ENCODE measurements around the gene OR4D9.
A peak's percentile ranks its signal among the peaks of the same experiment; 100 is the strongest.
"Not testable (repeated sequence)": the region's sequence is repeated elsewhere in the genome, so short reads cannot be mapped to it uniquely, and the experiment has no call there.

OR4D9 gene

DNA sequence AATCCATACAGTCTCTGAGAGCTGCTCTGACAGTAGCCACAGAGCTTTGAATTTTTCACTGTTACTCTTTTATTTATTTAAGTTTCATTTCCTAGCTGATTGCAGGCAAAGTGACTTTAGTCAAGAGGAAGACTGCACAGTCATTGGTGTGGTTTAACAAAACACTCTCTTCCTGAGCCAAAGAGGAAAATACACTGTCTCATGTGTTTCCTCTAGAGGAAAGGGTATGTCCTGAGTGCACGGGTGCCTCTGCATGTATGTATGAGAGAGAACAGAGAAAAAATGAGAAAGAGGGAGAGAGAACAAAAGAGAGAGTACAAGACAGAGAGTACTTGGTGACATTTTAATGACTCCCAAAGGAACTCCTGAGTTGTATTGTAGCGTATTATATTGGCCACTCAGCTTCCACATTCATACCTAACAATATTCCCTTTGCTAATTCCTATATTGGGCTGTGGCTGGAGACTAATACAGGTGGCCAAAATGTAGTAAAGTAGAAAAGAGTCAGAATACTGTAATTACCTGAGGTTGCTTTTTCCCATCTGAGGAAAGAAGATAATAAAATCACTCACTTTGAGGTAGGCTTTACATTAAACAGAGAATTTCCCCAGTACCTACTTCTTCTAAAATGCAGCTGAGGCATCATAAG is at the start of gene OR4D9:
Gene OR4D9, plus strand, starts transcription at position 599 of the 649 bp plus-strand sequence. CDS start 3,374 bp downstream, outside the sequence.
- no peak for DNase-seq (ENCODE audit: low read depth)

DNA sequence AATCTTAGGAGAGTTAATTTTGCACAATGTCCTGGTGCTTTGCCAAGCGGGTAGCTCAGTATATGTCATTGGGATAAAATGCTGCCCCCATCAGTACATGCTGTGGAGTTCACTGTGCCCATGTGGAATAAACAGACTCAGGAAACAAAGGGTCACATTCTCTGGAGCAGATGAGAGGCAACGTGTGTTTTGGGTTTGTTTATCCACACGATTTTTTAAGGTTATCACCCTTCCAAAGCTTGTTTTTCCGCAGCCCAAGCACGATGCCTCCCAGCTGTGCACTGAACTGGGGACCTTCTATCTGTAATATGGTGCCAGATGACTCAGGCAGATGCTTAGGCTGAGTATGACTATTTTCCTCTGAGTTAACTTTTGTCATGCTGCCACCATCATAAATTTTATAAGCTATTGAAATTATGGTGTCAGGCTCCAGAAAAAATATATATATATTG is 48.1 kb upstream of the OR4D9 start:
- no peak for DNase-seq (ENCODE audit: low read depth)

DNA sequence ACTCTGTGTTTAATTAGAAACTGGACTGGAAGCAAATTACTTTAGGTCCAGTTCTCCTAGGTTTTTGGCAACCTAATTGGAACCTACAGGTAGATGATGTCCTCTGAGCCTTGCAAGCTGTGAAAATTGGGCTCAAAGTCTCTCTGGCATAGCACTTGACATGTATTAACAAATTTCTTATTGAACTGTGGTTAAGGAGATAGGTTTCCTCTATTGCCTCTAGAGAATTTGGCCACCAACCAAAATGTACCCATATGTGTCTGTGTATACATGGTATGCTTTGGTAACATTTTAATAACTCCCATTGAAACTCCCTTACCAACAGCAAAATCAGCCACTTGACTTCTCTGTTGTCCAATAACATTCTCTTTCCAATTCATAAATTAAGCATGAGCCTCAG is 38.3 kb upstream of the OR4D9 start, which contains the start of gene OR4D10:
Gene OR4D10, plus strand, starts transcription at position 301 of the 400 bp plus-strand sequence. CDS start 4,115 bp downstream, outside the sequence.
- no peak for DNase-seq (ENCODE audit: low read depth)

DNA sequence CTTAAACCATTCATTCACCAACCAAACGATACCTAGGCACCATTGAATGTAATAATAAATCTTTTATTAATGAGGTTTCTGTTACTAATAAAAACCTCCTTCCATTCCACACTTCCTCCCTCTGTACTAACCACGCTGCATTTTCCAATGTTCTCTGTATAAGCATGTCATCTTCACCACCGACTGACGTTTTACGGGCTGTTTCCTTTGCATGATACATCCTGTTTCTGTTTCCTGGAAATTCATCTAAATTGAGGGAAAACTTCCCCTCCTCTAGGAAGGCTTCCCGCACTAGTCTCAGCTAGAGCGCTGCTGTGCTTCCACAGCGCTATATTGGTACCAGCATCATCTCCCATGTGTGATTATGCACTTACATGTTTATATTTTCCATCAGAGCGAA is 36.2 kb upstream of the OR4D9 start:
- no peak for DNase-seq (ENCODE audit: low read depth)

DNA sequence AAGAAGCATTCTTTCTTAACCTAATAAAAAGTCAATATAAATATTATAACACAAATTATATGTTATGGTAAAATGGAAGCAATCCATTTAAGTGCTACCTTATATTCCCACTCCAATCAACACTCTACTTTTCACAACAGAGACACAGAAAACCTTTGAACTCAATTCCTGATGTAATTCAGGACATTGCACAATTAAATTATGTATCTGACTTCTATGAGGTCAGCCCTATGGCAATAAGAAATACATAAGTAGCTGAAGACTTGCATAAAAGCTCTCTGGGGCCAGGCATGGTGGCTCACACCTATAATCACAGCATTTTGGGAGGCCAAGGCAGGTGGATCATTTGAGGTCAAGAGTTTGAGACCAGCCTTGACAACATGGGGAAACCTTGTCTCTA is 31.4 kb upstream of the OR4D9 start:
- no peak for DNase-seq (ENCODE audit: low read depth)

DNA sequence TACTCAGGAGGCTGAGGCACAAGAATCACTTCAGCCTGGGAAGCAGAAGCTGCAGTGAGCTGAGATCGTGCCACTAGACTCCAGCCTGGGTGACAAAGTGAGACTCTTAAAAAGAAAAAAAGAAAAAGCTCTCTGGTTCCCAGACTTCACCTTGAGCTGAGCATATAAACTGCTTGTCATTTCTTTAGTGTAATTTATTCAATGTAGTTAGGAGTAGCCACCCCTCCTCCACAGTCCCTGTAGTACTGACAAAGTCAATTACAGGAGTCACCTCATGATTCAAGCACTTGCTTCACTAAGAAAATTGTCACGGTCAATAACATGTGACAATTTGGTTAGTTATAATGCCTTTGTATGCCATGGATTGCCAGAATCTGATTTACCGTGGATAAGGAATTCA is 31.0 kb upstream of the OR4D9 start:
- DNase-seq (ENCODE audit: low read depth): no peak

DNA sequence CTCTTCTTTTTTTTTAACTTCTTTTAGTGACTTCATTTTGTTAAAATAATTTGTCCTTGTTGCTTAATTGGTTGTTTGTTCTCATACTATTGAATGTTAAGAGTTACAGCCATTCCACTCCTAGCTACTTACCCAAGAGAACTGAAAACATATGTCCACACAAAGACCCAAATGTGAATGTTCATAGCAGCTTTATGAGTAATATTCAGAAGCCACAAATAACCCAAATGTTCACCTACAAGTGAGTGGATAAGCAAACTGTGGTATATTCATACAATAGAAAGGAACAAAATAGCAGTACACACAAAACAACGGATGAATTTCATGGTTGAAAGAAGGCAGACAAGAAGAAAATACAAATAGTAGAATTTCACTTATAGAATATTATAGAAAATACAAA is 9.4 kb upstream of the OR4D9 start:
- DNase-seq (ENCODE audit: low read depth): no peak

DNA sequence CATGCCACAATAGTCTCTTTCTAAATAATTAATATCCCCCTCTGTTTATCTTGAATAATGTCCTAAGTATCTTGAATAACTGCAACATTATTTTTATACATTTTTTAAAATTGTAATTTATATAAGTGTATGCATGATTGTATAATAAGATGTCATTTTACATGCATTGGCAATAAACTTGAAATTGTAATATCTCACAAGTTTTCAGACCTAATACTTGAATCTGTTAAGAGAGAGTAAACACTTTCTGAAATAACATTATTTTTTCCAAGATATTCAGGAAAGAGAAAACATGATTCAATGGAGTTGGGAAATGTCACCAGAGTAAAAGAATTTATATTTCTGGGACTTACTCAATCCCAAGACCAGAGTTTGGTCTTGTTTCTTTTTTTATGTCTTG is 8.1 kb upstream of the OR4D9 start, which contains the start of gene OR4D11:
Gene OR4D11, plus strand, starts transcription at position 301 of the 400 bp plus-strand sequence. Its CDS starts 0 bp downstream, at position 301.
- no peak for DNase-seq (ENCODE audit: low read depth)

DNA sequence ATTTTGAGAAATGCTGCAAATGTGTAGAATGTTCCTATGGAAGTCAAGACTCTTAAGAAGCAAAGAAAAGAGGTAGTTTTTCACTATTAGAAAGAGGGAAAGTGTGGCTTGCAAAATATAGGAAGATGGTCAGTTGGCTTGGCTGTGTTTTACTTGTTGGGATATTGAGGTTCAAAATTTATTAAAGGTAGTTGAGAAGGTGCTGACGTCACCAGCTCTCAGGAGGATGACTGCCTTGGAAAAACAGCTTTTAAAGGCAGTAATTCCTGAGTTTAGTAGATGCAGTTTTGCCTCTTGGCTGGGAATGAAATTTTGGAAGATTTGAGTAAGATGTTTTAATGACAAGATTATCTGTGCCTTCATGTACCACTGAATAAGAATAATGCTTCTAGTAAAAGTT is 336 bp downstream of the OR4D9 start:
- DNase-seq (ENCODE audit: low read depth): no peak

DNA sequence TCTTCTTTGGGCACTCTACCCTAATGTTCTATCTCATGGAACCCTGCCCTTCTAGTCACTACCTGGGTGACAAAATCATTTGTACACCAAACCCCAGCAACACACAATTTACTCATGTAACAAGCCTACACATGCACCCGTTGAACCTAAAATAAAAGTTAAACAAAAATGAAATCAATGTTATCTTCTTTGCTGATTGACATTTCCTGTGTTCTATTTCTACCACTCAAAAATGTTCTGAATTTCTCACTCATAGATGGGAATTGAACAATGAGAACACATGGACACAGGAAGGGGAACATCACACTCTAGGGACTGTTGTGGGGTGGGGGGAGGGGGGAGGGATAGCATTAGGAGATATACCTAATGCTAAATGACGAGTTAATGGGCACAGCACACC is 8.8 kb downstream of the OR4D9 start:
- not testable (repeated sequence) for DNase-seq (ENCODE audit: low read depth)

DNA sequence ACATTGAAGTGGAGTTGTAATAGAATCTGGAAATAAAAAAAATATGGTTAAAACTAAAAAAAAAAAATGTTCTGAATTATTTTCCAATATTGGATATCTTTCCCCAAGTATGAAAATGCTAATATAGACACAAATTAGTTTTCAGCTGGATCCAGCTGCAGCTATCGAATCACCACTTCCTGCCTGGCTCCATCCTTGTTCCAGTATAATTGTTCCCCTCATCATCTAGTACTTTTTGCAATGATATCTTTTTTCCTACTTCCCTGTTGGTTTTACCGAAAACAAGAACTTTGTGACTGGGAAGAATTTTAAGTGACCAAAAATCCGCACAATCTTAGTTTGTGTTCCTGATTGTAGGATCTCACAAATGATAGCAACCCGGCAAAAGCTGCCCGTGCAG is 9.4 kb downstream of the OR4D9 start:
- DNase-seq (ENCODE audit: low read depth): no peak

DNA sequence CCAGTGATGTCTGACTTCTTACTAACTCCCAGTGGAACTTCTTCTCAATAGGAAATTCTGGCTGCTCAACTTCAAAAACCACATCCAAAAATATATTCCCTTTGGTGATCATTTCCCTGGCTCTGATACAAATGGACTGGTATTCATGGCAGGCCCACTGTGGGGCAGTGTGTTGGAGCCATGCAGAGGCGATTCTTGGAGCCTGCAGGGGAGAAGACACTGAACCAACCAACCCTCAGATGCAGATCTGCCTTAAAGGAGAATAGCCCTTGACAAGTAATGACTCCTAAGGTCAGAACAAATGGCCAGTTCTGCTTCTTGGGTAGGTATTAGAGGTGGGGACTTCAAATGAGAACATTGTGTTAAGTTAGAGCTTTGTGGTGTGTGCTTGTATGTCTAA is 12.2 kb downstream of the OR4D9 start:
- no peak for DNase-seq (ENCODE audit: low read depth)

DNA sequence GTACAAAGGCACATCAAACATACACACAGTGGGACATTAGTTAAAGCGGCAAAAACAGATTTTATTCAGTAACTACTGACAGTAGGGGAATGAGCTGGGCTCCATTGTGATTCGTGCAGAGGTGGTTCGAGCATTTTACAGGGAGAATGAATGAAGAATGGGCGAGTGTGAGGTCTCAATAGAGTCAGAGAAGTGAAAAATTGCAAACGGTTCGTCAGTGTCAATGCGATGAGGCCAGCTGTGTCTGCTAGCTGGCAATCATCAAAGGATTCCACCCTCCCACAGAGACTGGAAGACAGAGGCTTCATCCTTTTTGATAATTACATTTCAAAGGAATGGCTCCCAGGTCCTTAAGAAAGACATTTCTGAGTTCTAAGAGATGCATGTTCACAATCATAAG is 17.4 kb downstream of the OR4D9 start:
- no peak for DNase-seq (ENCODE audit: low read depth)

DNA sequence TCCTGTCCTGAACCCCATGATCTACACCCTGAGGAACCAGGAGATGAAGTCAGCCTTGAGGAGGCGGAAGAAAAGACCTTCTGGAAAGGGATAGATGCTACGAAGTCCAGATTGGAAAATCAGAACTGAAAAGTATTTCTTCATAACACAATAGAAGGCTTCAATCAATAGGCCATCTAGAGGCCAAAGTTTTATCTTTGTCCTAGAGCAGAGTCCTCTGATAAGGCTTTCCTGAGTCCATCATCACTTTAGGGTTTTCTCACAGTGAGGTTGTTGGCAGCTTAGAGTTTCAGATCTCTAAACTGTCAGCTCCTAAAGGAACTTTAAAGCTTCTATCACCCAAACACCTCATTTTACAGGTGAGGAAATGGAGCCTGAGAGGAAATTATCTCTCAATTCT is 21.3 kb downstream of the OR4D9 start:
- no peak for DNase-seq (ENCODE audit: low read depth)

DNA sequence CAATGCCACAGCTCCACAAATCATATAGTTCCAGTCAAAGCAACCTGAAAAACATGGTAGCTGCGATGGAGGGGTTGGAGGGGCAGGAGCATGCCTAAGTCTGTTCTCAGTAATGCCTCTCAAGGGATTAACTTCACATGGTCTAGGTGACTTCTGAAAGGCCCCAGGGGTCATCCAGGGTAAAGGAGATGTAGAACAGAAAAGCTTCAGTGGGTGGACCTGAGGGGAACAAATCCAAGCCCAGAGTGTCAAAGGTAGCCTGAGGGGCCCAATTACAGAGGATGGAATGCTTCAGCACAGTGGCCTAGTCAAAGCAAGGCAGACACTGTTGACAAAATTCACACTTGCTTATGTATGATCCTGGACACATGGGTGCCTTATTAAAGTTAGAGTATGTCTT is 23.3 kb downstream of the OR4D9 start:
- DNase-seq (ENCODE audit: low read depth): no peak

DNA sequence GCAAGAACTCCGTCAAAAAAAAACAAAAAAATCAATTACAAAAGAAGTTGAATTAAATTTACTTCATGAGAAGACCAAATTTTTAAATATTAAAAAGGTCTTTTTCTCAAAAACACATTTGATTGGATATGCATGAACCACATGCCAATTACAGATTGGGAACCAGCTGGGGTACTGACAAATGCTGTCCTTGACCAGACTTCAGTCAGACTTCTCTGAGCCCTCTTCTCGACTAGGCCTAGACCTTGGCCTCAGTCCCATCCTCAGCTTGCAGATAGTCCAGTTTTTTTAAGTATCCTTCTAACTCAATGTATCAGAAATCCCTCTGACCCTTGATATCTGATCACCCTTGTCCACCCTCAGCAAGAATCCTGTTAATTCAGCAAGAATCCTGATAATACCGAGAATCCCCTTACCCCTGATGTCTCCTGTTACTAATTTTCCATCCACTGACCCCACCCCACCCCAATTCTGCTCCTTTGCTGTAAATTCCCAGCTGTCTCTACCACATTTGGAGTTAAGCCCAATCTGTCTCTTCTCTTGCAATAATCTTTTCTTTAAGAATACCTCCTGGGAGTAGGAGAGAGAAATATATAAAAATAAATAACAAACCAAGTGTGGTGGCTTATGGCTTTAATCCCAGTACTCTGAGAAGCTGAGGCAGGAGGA is 30.9 kb downstream of the OR4D9 start:
- no peak for DNase-seq (ENCODE audit: low read depth)

DNA sequence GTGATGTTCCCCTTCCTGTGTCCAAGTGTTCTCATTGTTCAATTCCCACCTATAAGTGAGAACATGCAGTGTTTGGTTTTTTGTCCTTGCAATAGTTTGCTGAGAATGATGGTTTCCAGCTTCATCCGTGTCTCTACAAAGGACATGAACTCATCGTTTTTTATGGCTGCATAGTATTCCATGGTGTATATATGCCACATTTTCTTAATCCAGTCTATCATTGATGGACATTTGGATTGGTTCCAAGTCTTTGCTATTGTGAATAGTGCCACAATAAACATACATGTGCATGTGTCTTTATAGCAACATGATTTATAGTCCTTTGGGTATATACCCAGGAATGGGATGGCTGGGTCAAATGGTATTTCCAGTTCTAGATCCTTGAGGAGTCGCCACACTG is 32.4 kb downstream of the OR4D9 start:
- not testable (repeated sequence) for DNase-seq (ENCODE audit: low read depth)

DNA sequence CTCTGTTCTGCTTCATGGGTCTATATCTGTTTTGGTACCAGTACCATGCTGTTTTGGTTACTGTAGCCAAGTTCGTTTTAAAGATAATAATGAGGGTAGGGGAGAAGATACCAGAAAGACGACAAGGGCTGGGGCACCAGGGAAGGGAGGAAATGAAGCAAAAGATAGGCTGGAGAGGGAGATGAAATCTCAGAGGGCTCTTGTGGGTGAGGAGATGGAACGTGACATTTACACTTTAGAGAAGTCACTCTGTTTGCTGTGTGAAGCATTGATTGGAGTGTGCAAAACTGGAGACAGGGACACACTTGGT is 33.5 kb downstream of the OR4D9 start:
- no peak for DNase-seq (ENCODE audit: low read depth)

DNA sequence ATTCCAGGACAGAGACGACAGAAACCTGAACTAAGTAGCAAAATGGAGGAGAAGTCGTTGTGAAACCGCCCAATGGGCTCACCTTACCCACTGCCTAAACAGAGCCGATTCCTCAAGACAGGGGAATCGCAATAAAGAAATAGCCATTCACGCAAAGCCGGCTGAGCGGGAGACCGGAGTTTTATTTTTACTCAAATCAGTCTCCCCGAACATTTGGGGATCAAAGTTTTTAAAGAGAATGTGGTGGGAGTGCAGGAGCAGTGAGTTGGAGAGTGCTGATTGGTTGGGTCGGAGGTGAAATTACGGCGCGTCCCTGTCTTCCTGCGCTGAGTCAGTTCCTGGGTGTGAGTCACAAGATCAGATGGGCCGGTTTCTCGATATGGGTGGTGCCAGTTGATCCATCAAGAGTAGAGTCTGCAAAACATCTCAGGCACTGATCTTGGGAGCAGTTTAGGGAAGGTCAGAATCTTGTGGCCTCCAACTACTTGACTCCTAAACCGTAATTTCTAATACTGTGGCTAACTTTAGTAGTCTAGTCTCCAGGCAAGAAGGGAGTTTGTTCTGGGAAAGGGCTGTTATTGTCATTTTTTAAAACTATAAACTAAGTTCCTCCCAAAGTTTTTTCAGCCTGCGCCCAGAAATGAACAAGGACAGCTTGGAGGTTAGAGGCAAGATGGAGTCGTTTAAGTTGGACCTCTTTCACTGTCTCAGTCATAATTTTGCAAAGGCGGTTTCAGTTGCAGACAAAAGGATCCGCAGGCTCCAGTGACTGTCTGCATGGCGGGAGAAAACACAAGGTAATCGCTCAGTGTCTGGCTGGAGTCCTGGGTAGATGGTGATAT is 34.1 kb downstream of the OR4D9 start:
- no peak for DNase-seq (ENCODE audit: low read depth)

DNA sequence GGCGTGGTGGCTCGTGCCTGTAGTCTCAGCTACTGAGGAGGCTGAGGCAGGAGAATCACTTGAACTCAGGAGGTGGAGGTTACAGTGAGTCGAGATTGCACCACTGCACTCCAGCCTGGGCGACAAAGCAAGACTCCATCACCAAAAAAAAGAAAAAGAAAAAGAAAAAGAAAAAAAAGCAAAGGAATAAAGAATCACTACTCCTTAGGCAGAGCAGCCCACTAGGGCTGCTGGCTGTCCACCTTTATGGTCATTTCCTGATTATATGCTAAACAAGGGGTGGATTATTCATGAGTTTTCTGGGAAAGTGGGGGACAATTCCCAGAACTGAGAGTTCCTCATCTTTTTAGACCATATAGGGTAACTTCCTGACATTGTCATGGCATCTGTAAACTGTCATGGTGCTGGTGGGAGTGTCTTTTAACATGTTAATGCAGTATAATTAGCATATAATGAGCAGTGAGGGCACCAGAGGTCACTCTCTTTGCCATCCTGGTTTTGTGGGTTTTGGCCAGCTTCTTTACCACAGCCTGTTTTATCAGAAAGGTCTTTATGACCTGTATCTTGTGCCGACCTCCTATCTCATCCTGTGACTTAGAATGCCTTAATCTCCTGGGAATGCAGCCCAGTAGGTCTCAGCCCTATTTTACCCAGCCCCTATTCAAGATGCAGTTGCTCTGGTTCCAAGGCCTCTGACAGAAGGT is 36.4 kb downstream of the OR4D9 start:
- not testable (repeated sequence) for DNase-seq (ENCODE audit: low read depth)

DNA sequence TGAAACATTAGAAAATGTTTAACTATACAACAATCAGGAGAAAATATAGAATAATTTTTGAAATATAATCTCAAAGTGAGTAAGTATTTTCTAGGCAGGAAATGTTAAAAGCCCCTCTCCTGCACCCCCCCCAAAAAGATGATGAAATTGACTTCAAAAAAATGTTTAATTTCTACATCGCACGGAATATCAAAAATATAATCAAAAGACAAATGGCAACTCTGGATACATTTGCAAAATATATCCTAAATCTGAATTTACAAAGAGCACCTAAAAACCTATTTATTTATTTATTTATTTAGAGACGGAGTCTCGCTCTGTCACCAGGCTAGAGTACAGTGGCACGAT is 36.9 kb downstream of the OR4D9 start:
- DNase-seq (ENCODE audit: low read depth): no peak

DNA sequence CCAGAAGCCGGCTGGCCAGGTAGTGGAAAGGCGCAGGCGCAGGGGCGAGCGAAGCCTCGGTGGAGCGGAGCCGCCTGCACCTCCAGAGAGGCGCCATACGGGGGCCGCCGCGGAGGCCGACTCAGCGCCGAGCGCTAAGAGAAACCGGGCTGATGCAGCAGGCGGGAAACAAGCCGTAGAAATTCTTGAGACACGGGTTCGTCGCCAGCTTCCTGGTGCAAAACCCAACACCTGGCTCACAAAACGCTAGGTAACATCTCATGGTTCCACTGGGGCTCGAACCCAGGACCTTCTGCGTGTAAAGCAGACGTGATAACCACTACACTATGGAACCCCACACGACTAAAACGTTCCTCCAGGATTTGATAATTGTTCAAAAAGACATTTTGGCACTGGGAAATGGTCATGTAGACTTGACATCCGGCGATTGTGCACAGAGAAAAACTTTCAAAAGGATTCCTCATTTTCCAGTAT is 39.1 kb downstream of the OR4D9 start:
- DNase-seq (ENCODE audit: low read depth): peak; percentile 75
